Muscle of arm (tissue), 12 donors: Measurements from ENCODE around the gene AEN. TPM values are rescaled to one million over a fixed set of nuclear protein-coding genes. Genes with fewer than 3 reads are reported as not detected.

Experiments
- DNase-seq: peaks from one replicate; pipeline ENCODE4 v3.0.0-alpha.2; 2013
- polyA plus RNA-seq, 12 donors: library from polyadenylated mRNA; unstranded; fragments of 120-200 nt; gene quantifications; one replicate each; pipeline ENCODE4 v1.2.1, GENCODE V29; 2013; ENCODE audit not compliant: insufficient read length in 12 of 12

Gene AEN
- polyA plus RNA-seq, 12 donors: 3.2 to 6.2 (median 5.0) TPM; not detected in 1

GRCh38 chr15:88612186-88612796 lies 8.8 kb upstream of the AEN start:
- no peak for DNase-seq

- DNase-seq: no peak
These were observed 7.8 kb upstream of the AEN start for GRCh38 chr15:88613074-88613944.

- no peak for DNase-seq
These were observed 5.6 kb upstream of the AEN start for GRCh38 chr15:88615303-88616107.

- DNase-seq: no peak
These were observed 4.9 kb upstream of the AEN start for GRCh38 chr15:88616240-88616639.

GRCh38 chr15:88617031-88617722 lies 4.0 kb upstream of the AEN start:
- no peak for DNase-seq

- DNase-seq: no peak
These were observed 3.4 kb upstream of the AEN start for GRCh38 chr15:88617790-88618189.

- no peak for DNase-seq
These were observed 2.5 kb upstream of the AEN start for GRCh38 chr15:88618686-88619085.

GRCh38 chr15:88619796-88620195 lies 1.3 kb upstream of the AEN start:
- no peak for DNase-seq

- no peak for DNase-seq
These were observed 857 bp downstream of the AEN start for GRCh38 chr15:88621789-88622604.

- DNase-seq: no peak
These were observed 1.4 kb downstream of the AEN start for GRCh38 chr15:88622605-88622975.

- DNase-seq: no peak
These were observed 1.9 kb downstream of the AEN start for GRCh38 chr15:88623061-88623460.

GRCh38 chr15:88623632-88624031 lies 2.5 kb downstream of the AEN start:
- DNase-seq: no peak

GRCh38 chr15:88624156-88624970 lies 3.2 kb downstream of the AEN start:
- peak; percentile 57 for DNase-seq

GRCh38 chr15:88624971-88625490 lies 3.9 kb downstream of the AEN start:
- DNase-seq: no peak

GRCh38 chr15:88625943-88626741 lies 5.0 kb downstream of the AEN start:
- DNase-seq: no peak

GRCh38 chr15:88627463-88627862 lies 6.3 kb downstream of the AEN start:
- DNase-seq: no peak

GRCh38 chr15:88628018-88628654 lies 7.0 kb downstream of the AEN start:
- no peak for DNase-seq

- DNase-seq: no peak
These were observed 7.9 kb downstream of the AEN start for GRCh38 chr15:88629071-88629470.
